Muscle layer of duodenum (tissue), 2 donors: ENCODE results near the gene KCNQ2.

Experiments
- H3K27ac ChIP-seq: one replicate; pipeline ENCODE4 v1.7.0; 2013; ENCODE audit warnings: mild to moderate bottlenecking, low read length
- H3K27me3 ChIP-seq: one replicate; pipeline ENCODE4 v1.7.0; 2013; ENCODE audit warnings: low read depth, mild to moderate bottlenecking, control low read depth, low read length
- H3K36me3 ChIP-seq, 2 donors: one replicate each; pipeline ENCODE4 v1.7.0; 2013; ENCODE audit warnings: low read length in 2 of 2, control low read depth in 1 of 2, mild to moderate bottlenecking in 1 of 2; ENCODE audit not compliant: insufficient read depth in 2 of 2, control insufficient read depth in 1 of 2
- H3K4me1 ChIP-seq, 2 donors: one replicate each; pipeline ENCODE4 v1.7.0; 2013; ENCODE audit warnings: low read length in 2 of 2, mild to moderate bottlenecking in 2 of 2, control low read depth in 1 of 2, moderate library complexity in 1 of 2; ENCODE audit not compliant: insufficient read depth in 2 of 2, control insufficient read depth in 1 of 2
- H3K4me3 ChIP-seq, 2 donors: one replicate each; pipeline ENCODE4 v1.7.0; 2013; ENCODE audit warnings: low read length in 2 of 2, low read depth in 1 of 2, mild to moderate bottlenecking in 1 of 2
- H3K9me3 ChIP-seq, 2 donors: one replicate each; pipeline ENCODE4 v1.7.0; 2013; ENCODE audit warnings: low read length in 2 of 2, control low read depth in 1 of 2, mild to moderate bottlenecking in 1 of 2; ENCODE audit not compliant: control insufficient read depth in 1 of 2
- donor health status: healthy.

The KCNQ2 gene

DNA sequence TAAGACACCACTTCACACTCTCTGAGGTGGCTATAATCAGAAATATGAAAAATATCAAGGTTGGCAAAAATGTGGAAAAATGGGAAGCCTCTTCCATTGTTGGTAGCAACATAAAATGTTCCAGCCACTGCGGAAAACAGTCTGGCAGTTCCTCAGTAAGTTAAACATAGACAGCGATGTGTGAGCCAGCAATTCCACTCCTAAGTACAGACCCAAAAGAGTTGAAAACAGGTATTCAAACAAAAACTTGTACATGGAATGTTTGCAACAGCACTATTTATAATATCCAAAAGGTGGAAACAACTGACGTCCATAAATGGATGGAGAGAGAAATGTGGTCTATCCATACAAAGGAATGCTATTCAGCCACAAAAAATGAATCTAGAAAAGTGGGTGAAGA lies 40.8 kb upstream of the KCNQ2 start:
- H3K36me3 ChIP-seq = no peaks in the 10 kb centered on the region
- H3K4me1 ChIP-seq = no peaks in the 10 kb centered on the region
- no peak overlapping the region for H3K4me3 ChIP-seq
- no peak overlapping the region for H3K27ac ChIP-seq
- H3K9me3 ChIP-seq = no peaks in the 10 kb centered on the region
- H3K27me3 ChIP-seq = peaks cover 5% of the 10 kb centered on the region

DNA sequence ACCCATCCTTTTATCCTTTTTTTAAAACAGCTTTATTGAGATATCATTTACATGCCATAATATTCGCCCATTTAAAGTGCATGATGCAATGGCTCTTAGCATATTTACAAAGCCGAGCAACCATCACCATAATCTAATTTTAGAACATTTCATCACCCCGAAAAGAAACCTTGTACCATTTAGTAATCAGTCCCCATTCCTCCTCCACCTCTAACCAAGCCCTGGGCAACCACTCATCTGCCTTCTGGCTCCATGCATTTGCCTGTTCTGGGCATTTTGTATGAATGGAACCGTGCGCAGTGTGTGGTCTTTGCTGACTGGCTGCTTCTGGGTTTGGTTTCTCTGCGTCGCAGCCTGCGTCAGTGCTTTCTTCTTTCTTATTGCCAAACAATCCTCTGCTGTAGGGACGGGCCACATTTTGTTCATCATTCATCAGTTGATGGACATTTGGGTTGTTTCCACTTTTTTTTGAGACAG lies 36.7 kb upstream of the KCNQ2 start:
- Histone ChIP-seq H3K36me3 (no peaks in the 10 kb centered on the region), H3K27me3 (peaks cover 5% of the 10 kb centered on the region), H3K4me1 (no peaks in the 10 kb centered on the region), H3K9me3 (peaks cover 7 to 16% of the 10 kb centered on the region in 2 donors), H3K4me3 (no peak overlapping the region), H3K27ac (no peak overlapping the region)

DNA sequence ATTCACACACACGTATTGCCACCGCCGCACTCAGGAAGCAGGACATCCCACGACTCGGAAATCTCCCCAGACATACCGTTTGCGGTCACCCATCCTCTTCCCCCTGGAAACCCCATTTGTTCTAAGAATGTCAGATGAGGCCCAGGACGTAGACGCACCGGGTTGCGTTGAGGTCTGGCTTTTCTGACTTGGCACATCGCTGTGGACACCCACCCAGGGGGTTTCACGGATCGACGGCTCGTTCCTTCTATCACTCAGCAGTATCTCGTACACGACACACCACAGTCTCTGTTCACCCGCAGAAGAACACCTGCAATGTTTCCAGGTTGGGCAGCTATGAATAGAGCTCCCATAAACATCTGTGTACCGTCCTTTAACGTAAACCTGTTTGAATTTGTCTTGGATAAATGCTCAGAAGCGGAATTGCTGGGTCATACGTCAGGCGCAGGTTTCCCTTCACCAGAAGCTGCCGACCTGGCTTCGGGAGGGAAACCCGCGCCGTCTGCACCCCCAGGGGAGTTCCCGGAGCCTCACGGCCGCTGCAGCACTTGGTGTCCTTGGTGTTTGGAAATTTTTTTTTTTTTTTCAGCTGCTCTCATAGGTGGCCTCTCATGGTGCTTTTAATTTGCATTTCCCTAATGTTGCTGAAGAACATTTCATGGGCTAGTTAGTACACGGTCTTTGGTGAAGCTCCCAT lies 35.8 kb upstream of the KCNQ2 start:
- Histone ChIP-seq H3K27me3 (peaks cover 5% of the 10 kb centered on the region), H3K36me3 (no peaks in the 10 kb centered on the region), H3K4me1 (no peaks in the 10 kb centered on the region), H3K4me3 (no peak overlapping the region), H3K27ac (no peak overlapping the region), H3K9me3 (peaks cover 7 to 16% of the 10 kb centered on the region in 2 donors)

DNA sequence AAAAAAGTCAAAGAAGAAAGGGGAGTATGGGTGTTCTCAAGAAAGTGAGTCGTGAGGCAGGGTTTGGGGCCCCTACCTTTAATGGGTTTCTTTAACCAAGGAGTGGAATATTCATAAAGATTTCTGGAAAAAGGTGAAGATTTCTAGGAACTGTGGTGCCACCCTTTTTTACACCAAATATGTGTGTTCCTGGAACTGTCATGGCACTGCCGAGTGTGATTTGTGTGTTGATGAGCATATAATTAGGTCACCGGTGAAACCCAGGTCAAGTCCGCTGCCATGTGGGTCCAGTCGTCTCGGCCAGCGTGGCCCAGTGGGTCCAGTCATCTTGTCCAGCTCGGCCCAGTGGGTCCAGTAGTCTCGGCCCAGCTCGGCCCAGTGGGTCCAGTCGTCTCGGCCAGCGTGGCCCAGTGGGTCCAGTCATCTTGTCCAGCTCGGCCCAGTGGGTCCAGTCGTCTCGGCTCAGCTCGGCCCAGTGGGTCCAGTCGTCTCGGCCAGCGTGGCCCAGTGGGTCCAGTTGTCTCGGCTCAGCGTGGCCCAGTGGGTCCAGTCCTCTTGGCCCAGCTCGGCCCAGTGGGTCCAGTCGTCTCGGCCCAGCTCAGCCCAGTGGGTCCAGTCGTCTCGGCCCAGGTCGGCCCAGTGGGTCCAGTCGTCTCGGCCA lies 34.8 kb upstream of the KCNQ2 start:
- Histone ChIP-seq H3K27ac (no peak overlapping the region), H3K9me3 (peaks cover 7 to 16% of the 10 kb centered on the region in 2 donors), H3K4me3 (no peak overlapping the region), H3K27me3 (no peaks in the 10 kb centered on the region), H3K4me1 (peaks cover 0 to 3% of the 10 kb centered on the region in 2 donors), H3K36me3 (no peaks in the 10 kb centered on the region)

DNA sequence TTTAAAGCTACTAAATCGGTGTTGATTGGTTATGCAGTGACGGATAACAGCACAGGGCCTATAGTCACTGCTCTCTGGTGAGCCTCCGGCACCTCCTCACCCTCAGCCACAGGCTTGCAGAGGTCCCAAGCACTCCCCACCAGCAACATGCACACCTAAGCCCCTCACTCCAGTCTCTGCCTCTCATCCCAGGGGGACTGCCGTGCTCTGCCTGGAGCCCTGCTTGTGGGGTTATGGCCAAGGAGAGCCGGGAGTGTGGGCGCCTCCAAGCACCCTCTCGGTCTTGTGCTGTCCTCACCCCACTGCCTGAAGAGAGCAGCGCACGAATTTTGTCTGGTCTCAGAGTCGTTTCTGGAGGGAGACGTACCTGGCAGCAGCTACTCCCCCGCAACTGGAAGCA lies 33.3 kb upstream of the KCNQ2 start:
- peaks cover 7 to 16% of the 10 kb centered on the region in 2 donors for H3K9me3 ChIP-seq
- H3K27me3 ChIP-seq = no peaks in the 10 kb centered on the region
- peaks cover 0 to 8% of the 10 kb centered on the region in 2 donors for H3K4me1 ChIP-seq
- H3K4me3 ChIP-seq = no peak overlapping the region
- H3K36me3 ChIP-seq = no peaks in the 10 kb centered on the region
- no peak overlapping the region for H3K27ac ChIP-seq

DNA sequence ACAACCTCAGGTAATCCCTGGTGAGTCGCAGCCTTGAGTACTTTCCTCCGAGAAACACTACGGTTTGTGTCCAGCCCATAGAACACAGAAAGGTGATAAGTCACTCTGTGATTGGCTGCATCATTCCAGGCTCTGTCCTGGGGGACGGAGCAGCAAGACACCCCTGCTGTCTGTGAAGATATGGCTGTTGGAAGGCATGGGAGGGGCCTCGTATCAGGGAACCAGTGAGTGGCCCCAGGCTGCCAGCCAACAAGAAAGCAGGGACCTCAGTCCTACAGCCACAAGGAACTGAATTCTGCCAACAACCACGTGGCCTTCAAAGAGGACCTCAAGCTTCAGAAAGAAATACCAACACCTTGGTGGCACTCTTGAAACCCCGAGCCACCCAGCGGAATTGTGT lies 32.8 kb upstream of the KCNQ2 start:
- peaks cover 7 to 16% of the 10 kb centered on the region in 2 donors for H3K9me3 ChIP-seq
- H3K4me1 ChIP-seq = peaks cover 0 to 8% of the 10 kb centered on the region in 2 donors
- H3K4me3 ChIP-seq = no peak overlapping the region
- H3K27me3 ChIP-seq = peaks cover under 1% of the 10 kb centered on the region
- no peak overlapping the region for H3K27ac ChIP-seq
- H3K36me3 ChIP-seq = no peaks in the 10 kb centered on the region

DNA sequence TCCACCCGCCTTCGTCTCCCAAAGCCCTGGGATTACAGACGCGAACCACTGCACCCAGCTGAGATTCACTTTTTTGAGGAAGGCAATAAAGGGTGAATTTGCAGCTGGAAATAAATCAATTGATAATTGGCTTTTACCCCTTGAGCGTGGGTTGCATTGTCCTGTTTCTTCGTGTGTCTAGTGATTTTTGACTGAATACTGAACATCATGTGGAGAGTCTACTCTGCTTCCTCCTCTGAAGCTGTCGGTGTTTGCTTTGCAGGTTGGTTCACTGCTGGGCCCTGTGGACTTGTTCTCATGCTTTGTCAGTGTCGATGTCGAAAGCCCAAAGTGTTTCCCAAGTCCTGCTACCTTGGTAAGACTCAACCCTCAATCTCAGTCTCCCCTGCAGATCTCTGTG lies 32.2 kb upstream of the KCNQ2 start:
- Histone ChIP-seq H3K27me3 (peaks cover 7% of the 10 kb centered on the region), H3K4me3 (no peak overlapping the region), H3K36me3 (no peaks in the 10 kb centered on the region), H3K4me1 (peaks cover 0 to 10% of the 10 kb centered on the region in 2 donors), H3K9me3 (peaks cover 7 to 16% of the 10 kb centered on the region in 2 donors), H3K27ac (no peak overlapping the region)

DNA sequence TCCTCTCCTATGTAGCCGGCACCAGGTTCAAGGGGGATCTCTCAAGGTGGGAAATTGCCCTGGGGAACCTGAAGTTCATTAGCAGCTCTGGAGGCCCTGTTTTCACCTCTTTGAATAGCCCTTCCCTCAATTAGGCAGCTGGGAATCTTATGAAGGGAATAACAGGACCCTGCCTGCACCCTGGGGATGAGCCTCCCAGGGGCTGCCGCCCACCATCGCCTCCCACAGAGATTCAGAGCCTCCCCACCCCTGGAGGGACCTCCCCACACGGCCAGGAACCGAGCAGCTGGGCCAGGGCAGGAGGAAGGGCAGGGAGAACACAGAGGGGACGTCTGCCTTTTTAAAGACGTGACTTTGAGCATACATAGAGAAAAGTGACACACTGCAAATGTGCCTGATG lies 31.1 kb upstream of the KCNQ2 start:
- no peak overlapping the region for H3K27ac ChIP-seq
- H3K4me3 ChIP-seq = no peak overlapping the region
- peaks cover 0 to 17% of the 10 kb centered on the region in 2 donors for H3K4me1 ChIP-seq
- peaks cover 11% of the 10 kb centered on the region for H3K27me3 ChIP-seq
- H3K9me3 ChIP-seq = peaks cover 7 to 16% of the 10 kb centered on the region in 2 donors
- H3K36me3 ChIP-seq = no peaks in the 10 kb centered on the region

DNA sequence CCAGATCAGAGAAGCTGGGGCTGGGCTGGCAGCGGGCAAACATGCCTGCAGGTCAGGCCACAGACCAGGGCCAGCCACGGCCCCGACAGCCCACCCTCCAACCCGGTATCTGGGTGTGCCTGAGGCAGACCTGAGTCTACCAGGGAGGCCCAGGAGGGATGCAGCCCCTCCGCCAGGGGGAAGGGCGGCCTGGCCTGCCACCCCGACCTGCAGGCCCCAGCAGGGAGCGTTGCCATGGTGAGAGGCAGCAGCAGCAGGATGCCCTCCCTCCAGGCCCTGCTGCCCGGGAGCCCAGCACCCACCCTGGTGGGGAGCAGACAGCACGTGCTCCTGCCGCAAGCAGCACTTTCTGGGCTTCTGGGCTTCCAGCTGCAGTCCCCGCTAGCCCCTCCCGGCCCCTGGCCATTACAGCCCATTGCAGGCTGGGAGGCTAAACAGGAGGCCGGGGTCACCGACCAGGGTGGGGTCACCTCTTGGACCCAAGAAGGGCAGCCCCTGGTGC lies 30.3 kb upstream of the KCNQ2 start:
- peaks cover 7 to 16% of the 10 kb centered on the region in 2 donors for H3K9me3 ChIP-seq
- peaks cover 16% of the 10 kb centered on the region for H3K27me3 ChIP-seq
- no peak overlapping the region for H3K4me3 ChIP-seq
- H3K4me1 ChIP-seq = peaks cover 0 to 24% of the 10 kb centered on the region in 2 donors
- no peak overlapping the region for H3K27ac ChIP-seq
- no peaks in the 10 kb centered on the region for H3K36me3 ChIP-seq

DNA sequence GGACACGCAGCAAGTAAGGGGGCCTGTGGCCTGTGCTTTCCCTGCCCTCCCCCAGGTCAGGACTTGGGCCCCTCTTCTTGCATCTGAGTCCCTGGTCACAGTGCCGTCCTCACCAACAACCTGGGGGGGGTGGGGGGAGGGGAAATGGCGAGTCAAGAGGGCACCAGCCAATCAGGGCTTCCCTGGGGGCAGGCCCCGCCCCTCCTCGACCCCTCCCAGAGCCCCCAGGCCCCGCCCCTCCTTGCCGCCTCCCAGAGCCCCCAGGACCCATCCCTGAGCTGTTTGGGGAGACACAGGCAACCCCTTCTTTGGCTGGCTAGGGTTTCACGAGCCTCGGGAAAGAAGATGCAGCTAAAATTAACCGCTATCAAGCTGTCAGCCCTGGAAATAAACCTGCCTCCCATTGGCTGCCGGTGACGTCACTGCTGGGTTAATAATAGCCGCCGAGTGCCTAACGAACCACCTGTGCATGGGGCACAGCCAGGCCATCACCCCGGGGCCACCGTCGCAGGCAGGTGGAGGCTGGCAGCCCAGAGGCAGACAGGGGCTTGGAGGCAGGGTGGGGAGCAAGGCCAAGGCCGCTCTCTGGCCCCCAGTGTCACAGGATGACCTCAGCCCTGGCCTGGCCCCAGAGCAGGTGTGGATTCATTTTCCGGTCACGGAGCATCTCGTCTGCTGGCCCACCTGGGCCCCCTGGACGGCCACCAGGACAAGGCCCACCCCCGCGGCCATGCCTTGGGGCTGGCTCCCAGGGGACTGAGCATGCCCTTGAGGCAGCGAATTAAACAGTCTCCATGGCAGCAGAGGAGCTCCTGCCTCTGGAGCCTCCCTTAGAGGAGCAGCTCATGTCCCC lies 29.6 kb upstream of the KCNQ2 start:
- Histone ChIP-seq H3K36me3 (no peaks in the 10 kb centered on the region), H3K4me1 (peaks cover 0 to 27% of the 10 kb centered on the region in 2 donors), H3K9me3 (peaks cover 7 to 16% of the 10 kb centered on the region in 2 donors), H3K4me3 (no peak overlapping the region), H3K27me3 (peaks cover 23% of the 10 kb centered on the region), H3K27ac (no peak overlapping the region)
